ENCODE data around the gene TTYH1.

Gene TTYH1

GRCh38 chr19:54393381-54393780 is 21.9 kb upstream of the TTYH1 start:
- DNase-seq, result no peak

GRCh38 chr19:54395685-54396084 is 19.6 kb upstream of the TTYH1 start:
- DNase-seq, result no peak

- no peak for DNase-seq
These were observed 16.1 kb upstream of the TTYH1 start for GRCh38 chr19:54399189-54399588.

- DNase-seq, result no peak
These were observed 14.4 kb upstream of the TTYH1 start for GRCh38 chr19:54400913-54401312.

- DNase-seq, result no peak
These were observed 12.2 kb upstream of the TTYH1 start for GRCh38 chr19:54403054-54403453.

DNA sequence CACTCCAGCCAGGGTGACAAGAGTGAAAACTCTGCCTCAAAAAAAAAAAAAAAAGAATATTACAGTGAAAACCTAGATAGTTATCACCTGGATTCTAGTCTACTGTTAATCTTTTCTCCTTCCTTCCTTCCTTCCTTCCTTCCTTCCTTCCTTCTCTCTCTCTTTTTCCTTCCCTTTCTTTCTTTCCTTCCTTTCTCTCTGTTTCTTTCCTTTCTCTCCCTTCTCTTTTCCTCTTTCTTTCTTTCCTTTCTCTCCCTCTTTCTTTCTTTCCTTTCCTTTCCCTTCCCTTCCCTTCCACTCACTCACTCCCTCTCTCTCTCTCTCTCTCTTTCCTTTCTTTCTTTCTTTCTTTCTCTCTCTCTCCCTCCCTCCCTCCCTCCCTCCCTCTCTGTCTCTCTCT is 9.6 kb upstream of the TTYH1 start:
- DNase-seq, result no peak

DNA sequence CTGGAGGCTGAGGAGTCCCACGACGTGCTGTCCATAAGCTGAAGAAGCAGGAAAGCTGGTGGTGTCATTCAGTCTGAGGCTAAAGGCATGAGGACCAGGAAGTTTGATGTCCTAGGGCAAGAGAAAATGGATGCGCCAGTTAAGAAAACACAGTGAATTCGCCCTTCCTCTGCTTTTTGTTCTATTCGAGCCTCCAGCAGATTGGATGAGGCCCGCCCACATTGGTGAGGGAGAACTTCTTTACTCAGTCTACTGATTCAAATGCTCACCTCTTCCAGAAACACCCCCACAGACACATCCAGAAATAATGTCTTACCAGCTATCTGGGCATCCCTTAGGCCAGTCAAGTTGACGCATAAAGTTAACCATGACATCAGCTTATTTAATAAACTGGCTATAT is 7.5 kb upstream of the TTYH1 start:
- DNase-seq, result no peak

- no peak for DNase-seq
These were observed 6.7 kb upstream of the TTYH1 start for GRCh38 chr19:54408456-54409026.

- DNase-seq, result no peak
These were observed 4.2 kb upstream of the TTYH1 start for GRCh38 chr19:54411033-54411432.

DNA sequence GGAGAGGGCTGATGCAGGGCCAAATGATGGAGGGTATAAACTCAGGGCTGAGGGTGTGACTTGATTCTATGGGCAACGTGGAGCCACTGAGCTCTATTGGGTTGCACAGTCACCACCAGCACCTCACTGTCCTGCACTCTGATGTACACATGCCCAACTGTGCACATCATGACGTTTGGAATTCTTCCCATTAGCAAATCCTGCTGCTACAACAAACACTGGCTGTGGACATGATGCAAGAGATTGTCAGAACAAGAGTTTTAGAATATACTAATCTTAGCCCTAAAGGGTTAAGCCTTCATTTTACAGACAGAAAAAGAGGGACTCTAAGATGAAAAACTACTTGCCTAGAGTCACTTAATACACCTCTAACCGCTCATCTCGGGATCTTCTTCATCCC is 2.4 kb upstream of the TTYH1 start:
- DNase-seq, result no peak

DNA sequence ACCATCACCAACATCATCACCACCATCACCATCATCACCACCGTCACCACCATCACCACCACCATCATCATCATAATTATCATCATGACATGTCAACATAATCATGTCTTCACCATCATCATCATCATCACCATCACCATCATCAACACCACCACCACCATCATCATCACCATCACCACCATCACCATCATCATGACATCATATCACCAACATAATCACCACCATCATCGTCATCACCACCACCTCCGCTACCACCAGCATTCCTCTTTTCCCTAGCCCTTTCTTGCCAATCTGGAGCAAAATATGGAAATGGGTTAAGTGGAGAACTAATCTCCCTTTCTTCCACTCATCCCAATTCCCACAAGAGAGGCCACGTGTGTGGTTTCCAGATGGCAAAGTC is 1.1 kb upstream of the TTYH1 start:
- DNase-seq, result no peak

DNA sequence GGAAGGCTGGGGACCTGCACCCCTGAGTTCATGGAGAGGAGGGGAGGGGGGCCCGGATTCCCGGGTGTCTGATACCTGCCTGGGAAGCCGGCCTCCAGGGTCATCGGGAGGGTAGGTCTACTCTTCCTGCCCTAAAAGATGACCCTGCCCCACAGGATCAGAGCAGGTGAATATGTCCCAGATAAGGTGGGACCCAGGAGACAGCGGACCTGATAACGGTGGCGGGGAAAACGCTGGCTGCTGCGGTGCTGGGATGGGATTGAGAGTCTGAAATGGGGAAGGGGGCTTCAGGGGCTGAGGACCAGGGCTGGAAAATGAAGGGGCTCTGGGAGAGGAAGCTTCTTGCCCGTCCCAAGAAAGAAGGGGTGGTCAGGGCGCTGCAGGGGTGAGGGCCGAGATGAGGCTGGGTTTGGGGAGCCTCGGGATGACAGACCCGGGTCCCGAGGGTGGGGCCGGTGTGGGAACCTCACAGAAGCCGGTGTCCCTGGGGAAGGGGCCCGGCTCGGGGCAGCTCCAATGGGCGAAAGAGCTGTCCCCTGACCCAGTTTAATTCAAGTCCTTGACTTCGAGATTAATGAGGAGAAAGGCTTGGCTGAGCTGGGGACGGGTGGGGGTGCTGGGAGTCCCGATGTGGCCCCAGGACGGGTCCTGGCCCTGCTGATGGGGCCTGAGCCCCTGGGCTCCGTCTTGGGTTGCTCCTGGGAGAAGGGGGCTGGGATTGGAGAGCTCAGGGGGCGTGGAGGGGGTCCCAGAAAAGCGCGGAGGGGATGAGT is 823 bp downstream of the TTYH1 start:
- no peak for DNase-seq

GRCh38 chr19:54416695-54417491 is 1.6 kb downstream of the TTYH1 start:
- no peak for DNase-seq

- DNase-seq, result peak; percentile 74
These were observed 3.0 kb downstream of the TTYH1 start for GRCh38 chr19:54418030-54418929.

- no peak for DNase-seq
These were observed 3.9 kb downstream of the TTYH1 start for GRCh38 chr19:54418930-54419800.

- DNase-seq, result no peak
These were observed 4.8 kb downstream of the TTYH1 start for GRCh38 chr19:54420068-54420382.

DNA sequence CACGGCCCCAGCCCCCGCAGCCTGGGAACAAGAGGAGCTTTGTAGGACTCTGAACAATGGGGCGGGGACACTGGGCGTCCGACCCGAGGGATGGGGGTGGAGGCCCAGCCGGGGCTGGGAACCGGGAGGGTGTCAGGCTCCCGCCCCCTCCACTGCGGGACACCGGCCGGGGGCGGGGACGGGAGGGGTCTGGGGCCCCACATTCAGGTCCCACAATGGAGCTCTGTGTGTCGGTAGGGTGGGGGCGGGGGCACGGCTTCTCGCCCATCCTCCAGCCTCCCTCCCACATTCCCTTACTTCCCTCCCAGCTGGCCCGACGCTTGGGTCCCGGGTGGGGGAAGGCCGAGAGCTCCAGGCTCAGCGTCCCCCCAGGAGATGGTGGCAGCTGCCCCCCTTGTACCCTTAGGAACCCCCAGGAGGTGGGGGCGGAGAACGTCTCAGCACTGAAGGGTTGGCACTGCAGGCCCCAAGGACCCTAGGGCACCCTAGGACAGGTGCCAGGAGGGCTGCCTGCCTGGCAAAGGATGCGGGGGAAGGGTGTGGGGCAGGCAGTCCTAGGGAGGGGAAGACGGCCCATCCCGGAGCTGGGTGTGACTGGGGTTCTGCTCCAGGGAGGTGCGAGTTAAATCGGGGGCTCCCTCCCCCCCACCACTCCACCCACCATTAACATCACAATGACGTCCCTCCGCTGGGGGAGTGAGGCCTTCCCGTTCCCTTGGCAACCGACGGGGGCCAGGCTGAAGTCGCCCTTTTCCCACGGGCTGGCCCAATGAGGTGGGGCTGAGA is 5.3 kb downstream of the TTYH1 start:
- DNase-seq, result peak; percentile 93

DNA sequence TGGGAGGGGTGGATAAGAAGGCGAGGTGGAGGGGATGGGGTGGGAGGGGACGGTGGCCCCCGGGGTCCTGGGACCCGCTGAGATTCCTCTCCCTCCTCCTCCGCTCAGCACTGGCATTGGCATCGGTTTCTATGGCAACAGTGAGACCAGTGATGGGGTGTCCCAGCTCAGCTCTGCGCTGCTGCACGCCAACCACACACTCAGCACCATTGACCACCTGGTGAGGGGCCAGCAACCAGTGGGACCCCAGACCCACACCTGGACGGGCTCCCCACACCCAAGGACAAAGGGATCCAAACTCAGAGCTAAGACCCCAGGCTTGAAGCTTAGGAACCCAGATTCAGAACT is 5.9 kb downstream of the TTYH1 start:
- no peak for DNase-seq

GRCh38 chr19:54421521-54421920 is 6.3 kb downstream of the TTYH1 start:
- DNase-seq, result no peak

DNA sequence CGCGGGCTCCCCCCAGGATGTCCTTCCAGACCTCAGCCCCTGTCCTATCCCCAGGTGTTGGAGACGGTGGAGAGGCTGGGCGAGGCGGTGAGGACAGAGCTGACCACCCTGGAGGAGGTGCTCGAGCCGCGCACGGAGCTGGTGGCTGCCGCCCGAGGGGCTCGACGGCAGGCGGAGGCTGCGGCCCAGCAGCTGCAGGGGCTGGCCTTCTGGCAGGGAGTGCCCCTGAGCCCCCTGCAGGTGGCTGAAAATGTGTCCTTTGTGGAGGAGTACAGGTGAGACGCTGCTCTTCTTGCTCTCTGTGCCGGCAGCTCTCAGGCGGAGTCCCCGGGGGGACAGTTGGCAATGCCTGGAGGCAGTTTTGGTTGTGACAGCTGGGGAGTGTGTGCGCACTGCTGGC is 6.9 kb downstream of the TTYH1 start:
- DNase-seq, result no peak

DNA sequence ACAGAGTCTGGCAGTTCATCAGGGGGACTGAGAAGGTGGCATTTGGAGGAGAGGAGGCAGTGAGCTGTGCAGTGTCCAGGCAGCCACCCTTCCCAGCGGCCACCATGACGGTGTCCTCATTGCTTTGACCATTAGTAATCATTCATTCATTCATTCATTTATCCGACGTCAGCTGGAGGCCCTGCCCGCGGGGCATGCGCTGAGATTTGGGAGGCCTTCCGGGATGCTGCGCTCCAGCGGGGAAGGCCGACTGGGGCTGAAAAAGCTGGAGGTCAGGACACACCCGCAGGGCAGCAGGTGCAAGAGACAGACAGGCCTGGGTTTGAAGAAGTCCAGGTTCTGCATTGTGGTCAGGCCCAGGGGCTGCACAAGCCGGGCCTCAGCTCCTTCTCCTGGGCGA is 8.9 kb downstream of the TTYH1 start:
- no peak for DNase-seq
